ENCODE measurements around the gene PARP9. TPM values are rescaled to one million over a fixed set of nuclear protein-coding genes. Genes with fewer than 3 reads are reported as not detected.

The PARP9 gene
- total and polyA plus RNA-seq, 2 of the 13 experiments (the other 11 are each of a cell fraction or from before 2014, with no cell fraction given): 6.5 to 10.6 TPM

GRCh38 chr3:122578069-122578740 is 14.1 kb upstream of the PARP9 start:
- Histone ChIP-seq H2AFZ (ENCODE audit: low read length) (no peak overlapping the region), H3K36me3 (replicated peaks in 1 of 2; ENCODE audit: control insufficient read depth in 1 of 2, insufficient read depth in 2 of 2, low read length in 2 of 2) (no peaks in the 10 kb centered on the region), H3K79me2 (ENCODE audit: insufficient read depth, low read length) (no peaks in the 10 kb centered on the region), H4K20me1 (ENCODE audit: insufficient read depth, low read length) (no peaks in the 10 kb centered on the region), H3K4me3 (replicated peaks in 1 of 3; ENCODE audit: insufficient read depth in 1 of 3, low read depth in 2 of 3, low read length in 3 of 3) (no peak overlapping the region), H3K27me3 (ENCODE audit: control insufficient read depth in 1 of 2, insufficient read depth in 2 of 2, low read length in 2 of 2) (no peaks in the 10 kb centered on the region), H3K9me3 (ENCODE audit: low read length) (peaks cover 20% of the 10 kb centered on the region), H3K27ac (ENCODE audit: extremely low read length, insufficient read depth, low read length) (no peak overlapping the region), H3K4me1 (ENCODE audit: insufficient read depth, low read length) (peaks cover 17% of the 10 kb centered on the region), H3K4me2 (ENCODE audit: low read depth, low read length) (no peak overlapping the region), H3K9ac (ENCODE audit: insufficient read depth, low read depth, low read length) (no peak overlapping the region)
- intact Hi-C loops (cut with micrococcal nuclease; ENCODE audit: unreplicated experiment): no loop called here
- no peak for ATAC-seq
- ChIA-PET CTCF (ENCODE audit: low intra/inter-chr PET ratio, low total read pairs) (no interaction called here), POLR2A (no interaction called here)
- 54% methylated on average over 5 of the region's 5 CpGs for WGBS (ENCODE audit: low lambda C conversion rate)
- no peak for TF ChIP-seq ERF (CRISPR knock-in tag; IDR thresholded peaks at IDR 0.05)
- no peak for TF ChIP-seq SSRP1 (CRISPR knock-in tag; IDR thresholded peaks at IDR 0.05)
- no TSS peak for BruUV-seq (replicated peaks)
- no peak for FAIRE-seq
- in situ Hi-C loops (cut with HindIII; ENCODE audit: extremely low pct_ligation_motif_present, low pct_unique_long_range_greater_than_20kb): no loop called here
- no peak for DNase-seq (ENCODE audit: low spot score)

- WGBS (ENCODE audit: low lambda C conversion rate): 85% methylated on average over 19 of the region's 40 CpGs
- H3K79me2 ChIP-seq (ENCODE audit: insufficient read depth, low read length): no peaks in the 10 kb centered on the region
- peaks cover 24% of the 10 kb centered on the region for H3K4me1 ChIP-seq (ENCODE audit: insufficient read depth, low read length)
- in situ Hi-C loops (cut with HindIII; ENCODE audit: extremely low pct_ligation_motif_present, low pct_unique_long_range_greater_than_20kb): no loop called here
- no peaks in the 10 kb centered on the region for H4K20me1 ChIP-seq (ENCODE audit: insufficient read depth, low read length)
- FAIRE-seq (no peak), DNase-seq (ENCODE audit: low spot score) (no peak), ATAC-seq (no peak)
- H3K27me3 ChIP-seq (ENCODE audit: control insufficient read depth in 1 of 2, insufficient read depth in 2 of 2, low read length in 2 of 2): no peaks in the 10 kb centered on the region
- no peak within 1 kb of the TSS for H3K4me3 ChIP-seq (replicated peaks in 1 of 3; ENCODE audit: insufficient read depth in 1 of 3, low read depth in 2 of 3, low read length in 3 of 3)
- H3K27ac ChIP-seq (ENCODE audit: extremely low read length, insufficient read depth, low read length): no peak within 1 kb of the TSS
- no peak within 1 kb of the TSS for H2AFZ ChIP-seq (ENCODE audit: low read length)
- H3K9ac ChIP-seq (ENCODE audit: insufficient read depth, low read depth, low read length): no peak within 1 kb of the TSS
- ChIA-PET CTCF (ENCODE audit: low intra/inter-chr PET ratio, low total read pairs) (no interaction called here), POLR2A (no interaction called here)
- H3K9me3 ChIP-seq (ENCODE audit: low read length): peaks cover 13% of the 10 kb centered on the region
- BruUV-seq (replicated peaks): no TSS peak
- TF ChIP-seq GABPA (IDR thresholded peaks at IDR 0.05; ENCODE audit: low read depth, low read length) (no peak), GABPA (CRISPR knock-in tag; IDR thresholded peaks at IDR 0.05; ENCODE audit: low read depth) (no peak), MLLT10 (CRISPR knock-in tag; IDR thresholded peaks at IDR 0.05) (no peak), BRCA1 (CRISPR knock-in tag; IDR thresholded peaks at IDR 0.05) (no peak), ZKSCAN5 (CRISPR knock-in tag; IDR thresholded peaks at IDR 0.05) (no peak), SMAD1 (CRISPR knock-in tag; IDR thresholded peaks at IDR 0.05; ENCODE audit: borderline replicate concordance, low read depth) (no peak), ZNF597 (CRISPR knock-in tag; IDR thresholded peaks at IDR 0.05) (no peak), ZNF567 (CRISPR knock-in tag; IDR thresholded peaks at IDR 0.05; ENCODE audit: borderline replicate concordance) (no peak), RFX5 (IDR thresholded peaks at IDR 0.05; ENCODE audit: low read depth, low read length) (no peak), TEAD2 (CRISPR knock-in tag; IDR thresholded peaks at IDR 0.05) (no peak), RORA (CRISPR knock-in tag; IDR thresholded peaks at IDR 0.05) (no peak), MED13 (CRISPR knock-in tag; IDR thresholded peaks at IDR 0.05) (no peak), ZNF281 (CRISPR knock-in tag; IDR thresholded peaks at IDR 0.05; ENCODE audit: borderline replicate concordance) (no peak), ZNF652 (CRISPR knock-in tag; IDR thresholded peaks at IDR 0.05; ENCODE audit: borderline replicate concordance, low read depth) (no peak), ZFP62 (CRISPR knock-in tag; IDR thresholded peaks at IDR 0.05) (no peak)
- intact Hi-C loops (cut with micrococcal nuclease; ENCODE audit: unreplicated experiment): no loop called here
- H3K36me3 ChIP-seq (replicated peaks in 1 of 2; ENCODE audit: control insufficient read depth in 1 of 2, insufficient read depth in 2 of 2, low read length in 2 of 2): no peaks in the 10 kb centered on the region
- no peak within 1 kb of the TSS for H3K4me2 ChIP-seq (ENCODE audit: low read depth, low read length)
Observed at GRCh38 chr3:122577409-122578031, 13.4 kb upstream of the PARP9 start, which contains the start of gene PARP15. Gene PARP15, plus strand, starts transcription at chr3:122577650. Its CDS starts 18 bp downstream, at chr3:122577668.
